Mucosa of descending colon (tissue), 3 donors: ENCODE measurements around the gene PLCXD1. TPM values are rescaled to one million over a fixed set of nuclear protein-coding genes. Genes with fewer than 3 reads are reported as not detected.
A peak's percentile ranks its signal among the peaks of the same experiment; 100 is the strongest.

Experiments used
- ATAC-seq: fragments of 200-7000 bp; cut with Tn5 transposase; one replicate; pipeline ENCODE4 v1.9.1; 2020; ENCODE audit warnings: mild to moderate bottlenecking, moderate library complexity
- DNase-seq, 3 donors: peaks; one replicate each; pipeline ENCODE4 v3.0.0-alpha.2; 2020
- H3K36me3 ChIP-seq: fragments of 200-600 bp; one replicate; pipeline ENCODE4 v1.8.0; 2021; ENCODE audit warnings: low read depth, mild to moderate bottlenecking
- H3K4me1 ChIP-seq: fragments of 200-600 bp; one replicate; pipeline ENCODE4 v1.8.0; 2021; ENCODE audit warnings: low read depth, mild to moderate bottlenecking
- H3K4me3 ChIP-seq: fragments of 200-600 bp; one replicate; pipeline ENCODE4 v1.8.0; 2021; ENCODE audit warnings: mild to moderate bottlenecking
- H3K9me3 ChIP-seq: fragments of 200-600 bp; one replicate; pipeline ENCODE4 v1.8.0; 2021; ENCODE audit warnings: mild to moderate bottlenecking
- intact Hi-C, 2 donors: fragments of 100-400 bp; cut with DNase I in 1 of 2; cut with micrococcal nuclease in 1 of 2; formaldehyde crosslinking; loops; one replicate each; pipeline versions ENCODE4 v1.11.0 to v1.11.1; 2022; cut with DNase I, micrococcal nuclease
- total RNA-seq, 3 donors: library from RNA; stranded (reverse); fragmentation: NEBNext Ultra II Directional in 2 of 3; extraction: Animal tissue kit (Norgen Biotek cat#: 25700) in 2 of 3; gene quantifications; one replicate each; pipeline versions ENCODE4 v1.2.1 to v1.2.4, GENCODE V29; 2021 to 2023
- TF ChIP-seq, protein P1 (sequence below): fragments of 200-600 bp; IDR thresholded peaks from one replicate; pipeline ENCODE4 v1.8.0; 2022; ENCODE audit warnings: antibody characterized with exemption, mild to moderate bottlenecking
- donor health status: DM: no; HTN: no; CAD: no; lungs with moderate emphysema.
- donor health status: DM: no; HTN: no; CAD: no.
- donor health status: DM: no; HTN: yes; CAD: no.

PLCXD1 gene
- total RNA-seq, 3 donors from 2014 or later = 12.6 to 20.7 (median 13.8) TPM

DNA sequence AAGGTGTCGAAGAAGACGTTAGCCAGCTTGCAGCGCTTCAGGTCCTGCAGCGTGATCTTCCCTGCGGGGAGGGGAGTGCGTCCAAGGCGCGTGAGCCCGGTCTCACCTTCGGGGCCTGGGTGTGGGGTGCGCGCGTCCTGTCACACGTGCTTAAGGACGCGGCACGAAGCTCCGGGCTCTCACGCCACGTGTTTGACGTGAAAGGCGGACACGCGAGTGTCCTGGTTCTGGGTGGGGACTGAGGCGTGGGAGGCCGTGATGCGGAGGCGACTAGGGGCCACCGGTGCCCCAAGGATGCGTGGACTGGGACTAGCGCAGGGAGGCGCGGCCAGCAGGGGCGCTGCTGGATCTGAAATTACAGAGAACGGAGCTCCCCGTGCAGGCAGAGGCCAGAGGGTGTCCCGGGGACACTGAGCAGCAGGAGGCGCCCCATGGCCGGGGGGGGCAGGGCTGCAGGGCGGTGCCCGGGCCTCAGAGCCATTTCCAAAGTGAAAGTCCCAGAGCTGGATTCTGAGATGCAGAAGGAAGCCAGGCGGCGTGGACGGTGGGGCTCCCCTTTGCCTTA, 57.7 kb downstream of the PLCXD1 start:
- intact Hi-C loops = no loop called here
- DNase-seq (peak in 1 of 3 donors; percentile 34), ATAC-seq (no peak)
- Histone ChIP-seq H3K36me3 (no peaks in the 10 kb centered on the region), H3K9me3 (no peaks in the 10 kb centered on the region), H3K4me1 (no peaks in the 10 kb centered on the region), H3K4me3 (no peak overlapping the region)
- TF ChIP-seq, protein P1, sequence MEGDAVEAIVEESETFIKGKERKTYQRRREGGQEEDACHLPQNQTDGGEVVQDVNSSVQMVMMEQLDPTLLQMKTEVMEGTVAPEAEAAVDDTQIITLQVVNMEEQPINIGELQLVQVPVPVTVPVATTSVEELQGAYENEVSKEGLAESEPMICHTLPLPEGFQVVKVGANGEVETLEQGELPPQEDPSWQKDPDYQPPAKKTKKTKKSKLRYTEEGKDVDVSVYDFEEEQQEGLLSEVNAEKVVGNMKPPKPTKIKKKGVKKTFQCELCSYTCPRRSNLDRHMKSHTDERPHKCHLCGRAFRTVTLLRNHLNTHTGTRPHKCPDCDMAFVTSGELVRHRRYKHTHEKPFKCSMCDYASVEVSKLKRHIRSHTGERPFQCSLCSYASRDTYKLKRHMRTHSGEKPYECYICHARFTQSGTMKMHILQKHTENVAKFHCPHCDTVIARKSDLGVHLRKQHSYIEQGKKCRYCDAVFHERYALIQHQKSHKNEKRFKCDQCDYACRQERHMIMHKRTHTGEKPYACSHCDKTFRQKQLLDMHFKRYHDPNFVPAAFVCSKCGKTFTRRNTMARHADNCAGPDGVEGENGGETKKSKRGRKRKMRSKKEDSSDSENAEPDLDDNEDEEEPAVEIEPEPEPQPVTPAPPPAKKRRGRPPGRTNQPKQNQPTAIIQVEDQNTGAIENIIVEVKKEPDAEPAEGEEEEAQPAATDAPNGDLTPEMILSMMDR = no peak

DNA sequence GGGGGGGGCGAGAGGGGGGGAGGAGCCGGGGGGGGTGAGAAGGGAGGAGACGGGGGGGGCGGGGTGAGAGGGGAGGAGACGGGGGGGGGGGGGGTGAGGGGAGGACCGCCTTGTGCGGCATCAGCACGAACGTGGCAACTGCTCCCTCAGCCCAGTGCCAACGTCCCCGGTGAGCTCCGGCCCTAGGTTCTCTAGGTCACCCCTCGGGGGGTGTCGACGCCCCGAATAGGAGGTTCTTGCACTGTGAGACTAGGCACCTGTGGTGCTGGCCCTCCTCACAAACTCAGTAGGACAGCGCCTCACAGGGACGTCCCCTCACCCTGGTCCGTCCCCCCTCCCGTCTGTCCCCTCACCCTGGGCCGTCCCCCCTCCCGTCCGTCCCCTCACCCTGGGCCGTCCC, 58.9 kb downstream of the PLCXD1 start:
- Histone ChIP-seq H3K9me3 (no peaks in the 10 kb centered on the region), H3K4me1 (no peaks in the 10 kb centered on the region), H3K36me3 (no peaks in the 10 kb centered on the region), H3K4me3 (no peak overlapping the region)
- peak in 2 of 3 donors; percentile 8 to 32 for DNase-seq
- intact Hi-C loops = no loop called here
- ATAC-seq = no peak
- TF ChIP-seq, protein P1 = no peak

DNA sequence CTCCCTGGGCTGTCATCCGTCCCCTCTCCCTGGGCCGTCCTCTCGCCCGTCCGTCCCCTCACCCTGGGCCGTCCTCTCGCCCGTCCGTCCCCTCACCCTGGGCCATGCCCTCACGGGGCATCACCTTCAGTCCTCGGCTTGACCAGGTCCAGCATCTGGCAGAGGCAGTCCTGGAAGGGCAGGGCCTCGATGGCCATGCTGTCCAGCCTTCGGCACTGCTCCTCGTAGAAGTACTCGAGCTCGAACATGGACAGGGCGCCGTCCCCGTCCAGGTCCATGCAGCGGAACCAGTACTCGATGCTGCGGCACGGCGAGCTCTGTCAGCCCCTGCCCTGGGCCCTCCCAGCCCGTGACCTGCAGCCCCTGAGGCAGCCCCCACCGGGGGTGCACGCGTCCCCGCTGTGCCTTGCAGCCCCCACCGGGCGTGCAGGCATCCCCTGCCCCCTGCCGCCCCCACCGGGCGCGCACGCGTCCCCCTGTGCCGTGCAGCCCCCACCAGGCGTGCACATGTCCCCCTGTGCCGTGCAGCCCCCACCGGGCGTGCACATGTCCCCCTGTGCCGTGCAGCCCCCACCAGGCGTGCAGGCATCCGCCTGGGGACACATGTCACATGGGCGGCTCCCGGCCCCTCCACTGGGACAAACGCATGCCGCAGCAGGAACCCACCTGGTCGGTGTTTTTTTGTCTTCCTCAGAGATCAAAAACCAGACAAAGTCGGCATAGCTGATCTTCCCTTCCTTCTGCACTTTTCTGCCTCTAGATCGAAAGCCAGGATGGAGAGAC, 59.7 kb downstream of the PLCXD1 start:
- TF ChIP-seq, protein P1 = no peak
- H3K9me3 ChIP-seq = no peaks in the 10 kb centered on the region
- intact Hi-C loops = no loop called here
- DNase-seq = peak in 2 of 3 donors; percentile 15 to 42
- H3K4me3 ChIP-seq = no peak overlapping the region
- no peaks in the 10 kb centered on the region for H3K4me1 ChIP-seq
- no peak for ATAC-seq
- no peaks in the 10 kb centered on the region for H3K36me3 ChIP-seq

DNA sequence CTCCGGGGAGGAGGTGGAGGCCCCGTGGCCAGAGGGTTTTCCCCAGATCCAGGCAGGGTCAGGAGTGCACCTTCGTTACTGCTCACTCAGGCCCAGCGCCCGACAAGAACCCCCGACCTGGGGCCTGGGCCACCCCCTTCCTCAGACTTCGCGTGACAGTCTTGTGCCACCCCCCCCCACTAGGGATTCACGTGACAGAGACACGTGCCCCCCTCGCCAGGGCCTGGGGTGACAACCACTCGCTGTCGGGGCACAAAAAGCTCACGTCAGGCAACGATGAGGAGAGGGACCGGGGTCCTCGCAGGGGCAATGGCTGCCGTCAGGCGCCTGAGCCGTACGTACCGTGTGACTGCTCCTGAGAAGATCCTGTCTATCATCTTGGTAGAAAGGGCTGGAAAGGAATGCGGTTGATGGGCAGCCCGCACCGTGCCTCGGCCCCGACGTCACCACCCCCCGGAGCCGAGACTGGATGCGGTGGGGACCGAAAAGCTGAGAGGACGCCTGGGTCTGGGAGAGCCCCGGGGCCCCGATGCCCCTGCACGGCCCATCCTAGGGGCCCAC, 60.4 kb downstream of the PLCXD1 start:
- peak in 2 of 3 donors; percentile 9 to 35 for DNase-seq
- no peaks in the 10 kb centered on the region for H3K36me3 ChIP-seq
- no peaks in the 10 kb centered on the region for H3K9me3 ChIP-seq

DNA sequence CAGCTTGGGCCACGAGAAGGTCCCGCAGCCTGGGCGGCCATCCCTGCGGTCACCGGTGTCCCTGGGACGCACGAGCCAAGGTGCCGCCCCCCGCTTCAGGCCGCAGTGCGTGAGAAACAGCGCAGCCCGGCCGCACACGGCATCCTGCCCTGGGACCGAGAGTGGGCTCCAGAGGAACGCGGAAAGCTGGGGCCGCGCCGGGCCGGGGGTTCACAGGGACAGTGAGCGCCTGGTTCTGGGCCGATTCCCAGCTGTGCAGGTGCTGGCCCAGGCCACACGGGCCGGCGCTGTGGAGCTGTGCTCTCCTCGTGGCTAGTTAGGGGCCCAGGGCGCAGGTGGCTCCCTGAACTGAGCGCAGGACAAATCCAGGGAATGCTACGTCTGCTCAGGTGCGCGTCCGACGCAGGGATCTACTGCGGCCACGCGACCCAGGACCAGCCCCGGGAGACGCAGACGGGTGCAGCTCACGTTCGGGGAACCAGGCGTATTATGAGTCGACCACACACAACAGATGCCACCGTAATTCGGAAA, 63.3 kb downstream of the PLCXD1 start:
- H3K9me3 ChIP-seq = no peaks in the 10 kb centered on the region
- no peaks in the 10 kb centered on the region for H3K4me1 ChIP-seq
- no peaks in the 10 kb centered on the region for H3K36me3 ChIP-seq
- ATAC-seq (no peak), DNase-seq (peak in 2 of 3 donors; percentile 15 to 43)
- TF ChIP-seq, protein P1 = no peak
- intact Hi-C loops = no loop called here
- H3K4me3 ChIP-seq = no peak overlapping the region

More for the DNA sequence above, 60.4 kb downstream of the PLCXD1 start:
- H3K4me1 ChIP-seq = no peaks in the 10 kb centered on the region
- H3K4me3 ChIP-seq = no peak overlapping the region
- TF ChIP-seq, protein P1 = no peak
- intact Hi-C loops = no loop called here
- ATAC-seq = no peak
